Measurements from ENCODE around the gene SLC1A7.

The SLC1A7 gene

GRCh38 chr1:53075761-53076163, 66.7 kb downstream of the SLC1A7 start:
- DNase-seq (ENCODE audit: low spot score) = no peak

GRCh38 chr1:53075206-53075605, 67.2 kb downstream of the SLC1A7 start:
- DNase-seq (ENCODE audit: low spot score) = no peak

GRCh38 chr1:53074313-53075154, 67.9 kb downstream of the SLC1A7 start:
- peak; percentile 22 for DNase-seq (ENCODE audit: low spot score)

GRCh38 chr1:53073868-53074311, 68.5 kb downstream of the SLC1A7 start:
- peak; percentile 59 for DNase-seq (ENCODE audit: low spot score)

- DNase-seq (ENCODE audit: low spot score) = no peak
Measured at GRCh38 chr1:53073287-53073686, 69.2 kb downstream of the SLC1A7 start.

- no peak for DNase-seq (ENCODE audit: low spot score)
Measured at GRCh38 chr1:53071915-53072314, 70.5 kb downstream of the SLC1A7 start.

GRCh38 chr1:53071167-53071865, 71.1 kb downstream of the SLC1A7 start:
- DNase-seq (ENCODE audit: low spot score) = peak; percentile 34

GRCh38 chr1:53070621-53071020, 71.8 kb downstream of the SLC1A7 start:
- peak; percentile 28 for DNase-seq (ENCODE audit: low spot score)

GRCh38 chr1:53069663-53070327, 72.6 kb downstream of the SLC1A7 start:
- DNase-seq (ENCODE audit: low spot score) = peak; percentile 26

GRCh38 chr1:53069265-53069662, 73.2 kb downstream of the SLC1A7 start:
- peak; percentile 9 for DNase-seq (ENCODE audit: low spot score)

- peak; percentile 12 for DNase-seq (ENCODE audit: low spot score)
Measured at GRCh38 chr1:53068314-53069099, 73.9 kb downstream of the SLC1A7 start.

- no peak for DNase-seq (ENCODE audit: low spot score)
Measured at GRCh38 chr1:53067886-53068285, 74.6 kb downstream of the SLC1A7 start.

GRCh38 chr1:53066891-53067738, 75.3 kb downstream of the SLC1A7 start:
- peak; percentile 23 for DNase-seq (ENCODE audit: low spot score)

GRCh38 chr1:53066488-53066887, 76.0 kb downstream of the SLC1A7 start:
- DNase-seq (ENCODE audit: low spot score) = peak; percentile 14

GRCh38 chr1:53065391-53065790, 77.0 kb downstream of the SLC1A7 start:
- DNase-seq (ENCODE audit: low spot score) = peak; percentile 7

- DNase-seq (ENCODE audit: low spot score) = peak; percentile 9
Measured at GRCh38 chr1:53063744-53064515, 78.5 kb downstream of the SLC1A7 start.

GRCh38 chr1:53062708-53063591, 79.5 kb downstream of the SLC1A7 start:
- DNase-seq (ENCODE audit: low spot score) = peak; percentile 25

- DNase-seq (ENCODE audit: low spot score) = peak; percentile 36
Measured at GRCh38 chr1:53061859-53062707, 80.4 kb downstream of the SLC1A7 start, which contains the start of gene PODN. PODN (plus strand) TSS chr1:53062213; CDS start chr1:53069856, 7,643 bp downstream.
